HepG2 (cell line): ENCODE measurements around the gene TMEM187. TPM values are rescaled to one million over a fixed set of nuclear protein-coding genes. Genes with fewer than 3 reads are reported as not detected.
A peak's percentile ranks its signal among the peaks of the same experiment; 100 is the strongest.

Source experiments
- FLYWCH1 ChIP-seq: sonication (generic); formaldehyde crosslinking; IDR thresholded peaks from 2 replicates; pipeline ENCODE4 v1.8.1; 2023; ENCODE audit warnings: mild to moderate bottlenecking, missing genetic modification reagents
- FOXK2 ChIP-seq: fragments of 450-650 bp; IDR thresholded peaks from 2 replicates; pipeline ENCODE4 v1.6.1; 2016
- HNF4A ChIP-seq: sonication (generic); formaldehyde crosslinking; IDR thresholded peaks from 2 replicates; pipeline ENCODE4 v1.4.0; 2020; ENCODE audit warnings: missing genetic modification reagents
- HOXA3 ChIP-seq: sonication (generic); formaldehyde crosslinking; IDR thresholded peaks from 2 replicates; pipeline ENCODE4 v1.5.0; 2020; ENCODE audit warnings: missing genetic modification reagents
- KDM3A ChIP-seq: IDR thresholded peaks from 2 replicates; pipeline ENCODE4 v1.6.1; 2018; ENCODE audit warnings: low read depth, missing compliant biosample characterization
- MED1 ChIP-seq: sonication (generic); formaldehyde crosslinking; IDR thresholded peaks from 2 replicates; pipeline ENCODE4 v1.4.0; 2020; ENCODE audit warnings: missing genetic modification reagents
- SALL1 ChIP-seq: sonication (generic); formaldehyde crosslinking; IDR thresholded peaks from 2 replicates; pipeline ENCODE4 v1.8.0; 2022; ENCODE audit warnings: mild to moderate bottlenecking, missing genetic modification reagents
- SAP130 ChIP-seq: IDR thresholded peaks from 2 replicates; pipeline ENCODE4 v1.6.1; 2016; ENCODE audit warnings: low read depth
- SMC3 ChIP-seq: IDR thresholded peaks from 2 replicates; pipeline ENCODE4 v1.6.1; 2011; ENCODE audit warnings: low read length, improper control_type of control experiment
- SOX5 ChIP-seq: IDR thresholded peaks from 2 replicates; pipeline ENCODE4 v1.6.1; 2016; ENCODE audit warnings: borderline replicate concordance
- STAG1 ChIP-seq: sonication (generic); formaldehyde crosslinking; IDR thresholded peaks from 2 replicates; pipeline ENCODE4 v1.4.0; 2020; ENCODE audit warnings: missing genetic modification reagents
- TEAD3 ChIP-seq: optimal IDR thresholded peaks from 2 replicates; pipeline ENCODE3; 2016; ENCODE audit warnings: borderline replicate concordance
- TGIF2 ChIP-seq: IDR thresholded peaks from 2 replicates; pipeline ENCODE4 v1.6.1; 2016; ENCODE audit warnings: control low read depth, missing compliant biosample characterization
- TMF1 ChIP-seq: sonication (generic); formaldehyde crosslinking; IDR thresholded peaks from 2 replicates; pipeline ENCODE4 v1.8.1; 2022; ENCODE audit warnings: low read depth, missing genetic modification reagents
- YY1 ChIP-seq: IDR thresholded peaks from 2 replicates; pipeline ENCODE4 v1.6.1; 2011; ENCODE audit warnings: low read length, low read depth, moderate library complexity, mild to moderate bottlenecking; ENCODE audit not compliant: insufficient read depth, insufficient replicate concordance
- ZBTB7B ChIP-seq: sonication (generic); formaldehyde crosslinking; IDR thresholded peaks from 2 replicates; pipeline ENCODE4 v1.4.0; 2020; ENCODE audit warnings: missing genetic modification reagents
- ZNF580 ChIP-seq: IDR thresholded peaks from 2 replicates; pipeline ENCODE4 v1.6.1; 2016; ENCODE audit warnings: low read depth, borderline replicate concordance
- polyA plus RNA-seq, 8 experiments: library from polyadenylated mRNA; depleted of rRNA in 3 of 8; stranded (reverse) in 7 of 8; unstranded in 1 of 8; fragments of >200 nt; fragmentation: Illumina TruSeq in 4 of 8; extraction: Trizol in 4 of 8; gene quantifications; 2 replicates each; pipeline versions ENCODE4 v1.2.1 to v1.2.3, GENCODE V29; 2011 to 2016; ENCODE audit warnings: low read depth in 4 of 8, missing spikeins in 1 of 8, mixed read lengths in 1 of 8; ENCODE audit not compliant: insufficient read depth in 1 of 8
- total RNA-seq, 5 experiments: library from RNA; depleted of rRNA; stranded (reverse); fragments of >200 nt; fragmentation: Illumina TruSeq; extraction: Trizol; gene quantifications; 2 replicates each; pipeline ENCODE4 v1.2.3, GENCODE V29; 2016; ENCODE audit warnings: low read depth in 1 of 5
- TF ChIP-seq, protein P1 (sequence below), 2 experiments: sonication (generic) in 1 of 2; formaldehyde crosslinking in 1 of 2; IDR thresholded peaks; 2 replicates each; pipeline versions ENCODE4 v1.4.0 to v1.6.1; 2018 to 2020; ENCODE audit warnings: missing genetic modification reagents in 2 of 2, borderline replicate concordance in 1 of 2, low read depth in 1 of 2, mild to moderate bottlenecking in 1 of 2, missing biosample characterization in 1 of 2
- TF ChIP-seq, protein P2 (sequence below): sonication (generic); formaldehyde crosslinking; IDR thresholded peaks from 2 replicates; pipeline ENCODE4 v1.5.0; 2020; ENCODE audit warnings: mild to moderate bottlenecking, missing genetic modification reagents, borderline replicate concordance
- TF ChIP-seq, protein P3 (sequence below): sonication (generic); formaldehyde crosslinking; IDR thresholded peaks from 2 replicates; pipeline ENCODE4 v1.8.0; 2022; ENCODE audit warnings: missing genetic modification reagents, mild to moderate bottlenecking, inconsistent platforms, borderline replicate concordance
- TF ChIP-seq, protein P4 (sequence below): sonication (generic); formaldehyde crosslinking; IDR thresholded peaks from 2 replicates; pipeline ENCODE4 v1.5.0; 2020; ENCODE audit warnings: mild to moderate bottlenecking, missing genetic modification reagents, moderate library complexity

TMEM187 gene
- total and polyA plus RNA-seq, 2 of the 13 experiments (the other 11 are each of a cell fraction or from before 2014, with no cell fraction given) = 2.2 to 6.2 TPM

- TF ChIP-seq, protein P1, sequence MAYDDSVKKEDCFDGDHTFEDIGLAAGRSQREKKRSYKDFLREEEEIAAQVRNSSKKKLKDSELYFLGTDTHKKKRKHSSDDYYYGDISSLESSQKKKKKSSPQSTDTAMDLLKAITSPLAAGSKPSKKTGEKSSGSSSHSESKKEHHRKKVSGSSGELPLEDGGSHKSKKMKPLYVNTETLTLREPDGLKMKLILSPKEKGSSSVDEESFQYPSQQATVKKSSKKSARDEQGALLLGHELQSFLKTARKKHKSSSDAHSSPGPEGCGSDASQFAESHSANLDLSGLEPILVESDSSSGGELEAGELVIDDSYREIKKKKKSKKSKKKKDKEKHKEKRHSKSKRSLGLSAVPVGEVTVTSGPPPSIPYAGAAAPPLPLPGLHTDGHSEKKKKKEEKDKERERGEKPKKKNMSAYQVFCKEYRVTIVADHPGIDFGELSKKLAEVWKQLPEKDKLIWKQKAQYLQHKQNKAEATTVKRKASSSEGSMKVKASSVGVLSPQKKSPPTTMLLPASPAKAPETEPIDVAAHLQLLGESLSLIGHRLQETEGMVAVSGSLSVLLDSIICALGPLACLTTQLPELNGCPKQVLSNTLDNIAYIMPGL (CRISPR knock-in tag; IDR thresholded peaks at IDR 0.05; ENCODE audit: borderline replicate concordance in 1 of 2, low read depth in 1 of 2) = peak in 1 of 2 experiments; percentile 42; a peak in 2 of 4 replicates
- TF ChIP-seq, protein P2, sequence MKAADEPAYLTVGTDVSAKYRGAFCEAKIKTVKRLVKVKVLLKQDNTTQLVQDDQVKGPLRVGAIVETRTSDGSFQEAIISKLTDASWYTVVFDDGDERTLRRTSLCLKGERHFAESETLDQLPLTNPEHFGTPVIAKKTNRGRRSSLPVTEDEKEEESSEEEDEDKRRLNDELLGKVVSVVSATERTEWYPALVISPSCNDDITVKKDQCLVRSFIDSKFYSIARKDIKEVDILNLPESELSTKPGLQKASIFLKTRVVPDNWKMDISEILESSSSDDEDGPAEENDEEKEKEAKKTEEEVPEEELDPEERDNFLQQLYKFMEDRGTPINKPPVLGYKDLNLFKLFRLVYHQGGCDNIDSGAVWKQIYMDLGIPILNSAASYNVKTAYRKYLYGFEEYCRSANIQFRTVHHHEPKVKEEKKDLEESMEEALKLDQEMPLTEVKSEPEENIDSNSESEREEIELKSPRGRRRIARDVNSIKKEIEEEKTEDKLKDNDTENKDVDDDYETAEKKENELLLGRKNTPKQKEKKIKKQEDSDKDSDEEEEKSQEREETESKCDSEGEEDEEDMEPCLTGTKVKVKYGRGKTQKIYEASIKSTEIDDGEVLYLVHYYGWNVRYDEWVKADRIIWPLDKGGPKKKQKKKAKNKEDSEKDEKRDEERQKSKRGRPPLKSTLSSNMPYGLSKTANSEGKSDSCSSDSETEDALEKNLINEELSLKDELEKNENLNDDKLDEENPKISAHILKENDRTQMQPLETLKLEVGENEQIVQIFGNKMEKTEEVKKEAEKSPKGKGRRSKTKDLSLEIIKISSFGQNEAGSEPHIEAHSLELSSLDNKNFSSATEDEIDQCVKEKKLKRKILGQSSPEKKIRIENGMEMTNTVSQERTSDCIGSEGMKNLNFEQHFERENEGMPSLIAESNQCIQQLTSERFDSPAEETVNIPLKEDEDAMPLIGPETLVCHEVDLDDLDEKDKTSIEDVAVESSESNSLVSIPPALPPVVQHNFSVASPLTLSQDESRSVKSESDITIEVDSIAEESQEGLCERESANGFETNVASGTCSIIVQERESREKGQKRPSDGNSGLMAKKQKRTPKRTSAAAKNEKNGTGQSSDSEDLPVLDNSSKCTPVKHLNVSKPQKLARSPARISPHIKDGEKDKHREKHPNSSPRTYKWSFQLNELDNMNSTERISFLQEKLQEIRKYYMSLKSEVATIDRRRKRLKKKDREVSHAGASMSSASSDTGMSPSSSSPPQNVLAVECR (CRISPR knock-in tag) = no peak
- TF ChIP-seq, protein P3, sequence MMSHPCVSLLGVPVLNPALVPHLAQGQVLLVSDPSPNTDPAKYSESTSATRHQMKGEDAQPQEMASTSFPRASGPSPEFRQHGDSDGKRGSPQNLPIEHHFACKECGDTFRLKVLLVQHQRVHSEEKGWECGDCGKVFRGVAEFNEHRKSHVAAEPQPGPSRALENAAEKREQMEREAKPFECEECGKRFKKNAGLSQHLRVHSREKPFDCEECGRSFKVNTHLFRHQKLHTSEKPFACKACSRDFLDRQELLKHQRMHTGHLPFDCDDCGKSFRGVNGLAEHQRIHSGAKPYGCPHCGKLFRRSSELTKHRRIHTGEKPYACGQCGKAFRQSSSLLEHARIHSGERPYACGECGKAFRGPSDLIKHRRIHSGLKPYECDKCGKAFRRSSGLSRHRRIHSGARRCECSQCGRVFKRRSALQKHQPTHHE = no peak
- TF ChIP-seq TEAD3 (CRISPR knock-in tag) (no peak), SAP130 (CRISPR knock-in tag) (peak; percentile 23; the same call in 1 of the 2 replicates), SMC3 (peak; percentile 54; the same call in 1 of the 2 replicates), STAG1 (peak; percentile 75), FLYWCH1 (no peak), TMF1 (CRISPR knock-in tag) (no peak), SOX5 (CRISPR knock-in tag) (no peak), ZNF580 (no peak), FOXK2 (no peak), YY1 (peak; percentile 24), HOXA3 (CRISPR knock-in tag) (peak; percentile 22; the same call in 1 of the 2 replicates), MED1 (CRISPR knock-in tag) (peak; percentile 29; the same call in 1 of the 2 replicates), SALL1 (0 out of 2 replicates have a peak, but pooled peaks have one; percentile 15), HNF4A (CRISPR knock-in tag) (no peak), TGIF2 (no peak), KDM3A (CRISPR knock-in tag) (no peak), ZBTB7B (no peak)
- TF ChIP-seq, protein P4, sequence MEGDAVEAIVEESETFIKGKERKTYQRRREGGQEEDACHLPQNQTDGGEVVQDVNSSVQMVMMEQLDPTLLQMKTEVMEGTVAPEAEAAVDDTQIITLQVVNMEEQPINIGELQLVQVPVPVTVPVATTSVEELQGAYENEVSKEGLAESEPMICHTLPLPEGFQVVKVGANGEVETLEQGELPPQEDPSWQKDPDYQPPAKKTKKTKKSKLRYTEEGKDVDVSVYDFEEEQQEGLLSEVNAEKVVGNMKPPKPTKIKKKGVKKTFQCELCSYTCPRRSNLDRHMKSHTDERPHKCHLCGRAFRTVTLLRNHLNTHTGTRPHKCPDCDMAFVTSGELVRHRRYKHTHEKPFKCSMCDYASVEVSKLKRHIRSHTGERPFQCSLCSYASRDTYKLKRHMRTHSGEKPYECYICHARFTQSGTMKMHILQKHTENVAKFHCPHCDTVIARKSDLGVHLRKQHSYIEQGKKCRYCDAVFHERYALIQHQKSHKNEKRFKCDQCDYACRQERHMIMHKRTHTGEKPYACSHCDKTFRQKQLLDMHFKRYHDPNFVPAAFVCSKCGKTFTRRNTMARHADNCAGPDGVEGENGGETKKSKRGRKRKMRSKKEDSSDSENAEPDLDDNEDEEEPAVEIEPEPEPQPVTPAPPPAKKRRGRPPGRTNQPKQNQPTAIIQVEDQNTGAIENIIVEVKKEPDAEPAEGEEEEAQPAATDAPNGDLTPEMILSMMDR = peak; percentile 75
These were observed 48.2 kb upstream of the TMEM187 start (continued) for GRCh38 chrX:153924149-153924861.
